ENCODE results near the gene SENP7. TPM values are rescaled to one million over a fixed set of nuclear protein-coding genes. Genes with fewer than 3 reads are reported as not detected.

The SENP7 gene
- polyA plus RNA-seq, 1 donor from 2014 or later: 273 TPM

DNA sequence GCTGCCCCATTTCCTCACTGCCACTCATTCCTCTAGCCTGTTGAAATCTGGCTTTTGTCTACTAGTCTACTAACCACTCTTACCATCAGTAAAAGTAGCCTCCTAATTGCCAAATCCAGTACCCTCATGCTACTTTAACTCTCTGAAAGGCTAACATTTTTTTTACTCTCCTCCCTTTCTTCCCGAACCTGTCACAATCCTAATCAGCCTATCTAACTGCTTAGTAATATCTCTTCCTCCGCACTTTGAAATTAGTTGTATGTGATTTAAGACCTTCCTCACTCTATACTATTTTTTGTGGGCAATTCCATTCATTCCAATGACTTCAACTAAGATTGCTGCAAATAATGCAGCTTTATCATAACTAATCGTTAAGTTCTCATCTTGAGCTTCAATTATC, 3.7 kb downstream of the SENP7 start:
- Histone ChIP-seq H3F3A (ENCODE audit: insufficient read depth, low read length, poor library complexity, severe bottlenecking) (no peaks in the 10 kb centered on the region), H3K79me2 (replicated peaks; ENCODE audit: insufficient read depth, low read length) (peaks cover 67% of the 10 kb centered on the region), H2AFZ (ENCODE audit: low read depth, low read length) (no peak overlapping the region), H3K9me2 (ENCODE audit: insufficient read depth, low read length) (no peaks in the 10 kb centered on the region), H3K27me3 (ENCODE audit: insufficient read depth, low read depth, low read length) (no peaks in the 10 kb centered on the region), H3K9ac (ENCODE audit: low read length) (no peak overlapping the region), H3K9me3 (ENCODE audit: low read length) (no peaks in the 10 kb centered on the region), H3K36me3 (ENCODE audit: insufficient read depth, low read length) (peaks cover 14% of the 10 kb centered on the region), H4K20me1 (ENCODE audit: insufficient read depth) (no peaks in the 10 kb centered on the region), H3K4me3 (ENCODE audit: low read length) (peak overlapping the region; percentile 76), H3K4me2 (ENCODE audit: low read length) (no peak overlapping the region), H3K27ac (ENCODE audit: low read length) (no peak overlapping the region)
- no peak for TF ChIP-seq EP300 (conservative IDR thresholded peaks at IDR 0.05; ENCODE audit: poor library complexity, severe bottlenecking)
- no peak for TF ChIP-seq RAD21 (conservative IDR thresholded peaks at IDR 0.05)
- TF ChIP-seq TAF1 (IDR thresholded peaks at IDR 0.05; ENCODE audit: low read depth): no peak
- no peak for TF ChIP-seq POLR2AphosphoS5 (IDR thresholded peaks at IDR 0.05)
- TF ChIP-seq CTCF (IDR thresholded peaks at IDR 0.05; ENCODE audit: poor library complexity, severe bottlenecking): no peak
- no peak for TF ChIP-seq EZH2 (IDR thresholded peaks at IDR 0.05; ENCODE audit: borderline replicate concordance, insufficient read depth, low read length, poor library complexity, severe bottlenecking)
- no peak for TF ChIP-seq REST (IDR thresholded peaks at IDR 0.05; ENCODE audit: borderline replicate concordance)
- TF ChIP-seq MXI1 (conservative IDR thresholded peaks at IDR 0.05; ENCODE audit: poor library complexity, severe bottlenecking): no peak
- no peak for TF ChIP-seq SMC3 (conservative IDR thresholded peaks at IDR 0.05; ENCODE audit: poor library complexity)

DNA sequence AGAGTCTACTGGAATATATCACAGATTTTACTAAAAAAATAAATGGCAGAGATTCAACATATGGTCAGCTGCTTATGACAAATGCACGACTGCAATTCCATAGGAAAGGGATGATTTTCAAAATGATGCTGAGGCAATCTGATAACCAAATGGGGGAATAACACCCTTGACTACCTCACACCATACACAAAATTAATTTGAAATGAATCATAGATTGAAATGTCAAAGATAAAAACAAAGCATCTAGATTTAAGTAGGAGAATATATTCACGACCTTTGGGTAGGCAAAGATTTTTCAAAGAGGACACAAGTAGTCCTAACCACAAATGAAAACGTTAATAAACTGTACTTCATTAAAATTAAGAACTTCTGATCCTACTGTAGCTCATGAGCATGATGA, 11.2 kb downstream of the SENP7 start:
- Histone ChIP-seq H3K79me2 (replicated peaks; ENCODE audit: insufficient read depth, low read length) (peaks cover 73% of the 10 kb centered on the region), H3K27ac (ENCODE audit: low read length) (no peak overlapping the region), H3K4me2 (ENCODE audit: low read length) (no peak overlapping the region), H3K9me2 (ENCODE audit: insufficient read depth, low read length) (no peaks in the 10 kb centered on the region), H3F3A (ENCODE audit: insufficient read depth, low read length, poor library complexity, severe bottlenecking) (no peaks in the 10 kb centered on the region), H4K20me1 (ENCODE audit: insufficient read depth) (no peaks in the 10 kb centered on the region), H3K4me3 (ENCODE audit: low read length) (no peak overlapping the region), H3K36me3 (ENCODE audit: insufficient read depth, low read length) (peaks cover 15% of the 10 kb centered on the region), H2AFZ (ENCODE audit: low read depth, low read length) (no peak overlapping the region), H3K27me3 (ENCODE audit: insufficient read depth, low read depth, low read length) (no peaks in the 10 kb centered on the region), H3K9ac (ENCODE audit: low read length) (no peak overlapping the region), H3K9me3 (ENCODE audit: low read length) (no peaks in the 10 kb centered on the region)
- TF ChIP-seq CTCF (IDR thresholded peaks at IDR 0.05; ENCODE audit: poor library complexity, severe bottlenecking) (no peak), MXI1 (conservative IDR thresholded peaks at IDR 0.05; ENCODE audit: poor library complexity, severe bottlenecking) (no peak), RAD21 (conservative IDR thresholded peaks at IDR 0.05) (no peak), REST (IDR thresholded peaks at IDR 0.05; ENCODE audit: borderline replicate concordance) (no peak)

All from neural cell (in vitro differentiated cells).